H1 (cell line): ENCODE measurements around the gene CC2D1B. TPM values are rescaled to one million over a fixed set of nuclear protein-coding genes. Genes with fewer than 3 reads are reported as not detected.
A peak's percentile ranks its signal among the peaks of the same experiment; 100 is the strongest.

Experiments used
- ASH2L ChIP-seq: fragments of 200-600, 300-600 bp; sonication (generic); IDR thresholded peaks from one replicate; pipeline ENCODE4 v1.7.1; 2017; ENCODE audit warnings: low read length
- BCL11A ChIP-seq, 2 experiments: IDR thresholded peaks; one replicate each; pipeline ENCODE4 v1.6.1; 2011; ENCODE audit warnings: low read depth in 2 of 2, low read length in 2 of 2, mild to moderate bottlenecking in 2 of 2
- CREB1 ChIP-seq: IDR thresholded peaks from 2 replicates; pipeline ENCODE4 v1.6.1; 2012; ENCODE audit warnings: inconsistent platforms
- CTBP2 ChIP-seq: IDR thresholded peaks from 2 replicates; pipeline ENCODE4 v1.7.0; 2011; ENCODE audit warnings: borderline replicate concordance, mild to moderate bottlenecking, moderate library complexity, mixed read lengths, low read length; ENCODE audit not compliant: insufficient read depth, insufficient read length
- KDM4A ChIP-seq: IDR thresholded peaks from one replicate; pipeline ENCODE4 v1.7.1; 2012; ENCODE audit warnings: low read depth, mild to moderate bottlenecking, moderate library complexity, low read length, inconsistent platforms; ENCODE audit not compliant: severe bottlenecking
- KDM5A ChIP-seq: fragments of 200-600 bp; IDR thresholded peaks from 2 replicates; pipeline ENCODE4 v1.7.1; 2012; ENCODE audit warnings: mild to moderate bottlenecking, low read length, inconsistent platforms, mixed read lengths
- MAFK ChIP-seq: IDR thresholded peaks from 2 replicates; pipeline ENCODE4 v1.6.1; 2012; ENCODE audit warnings: low read depth, mild to moderate bottlenecking, improper control_type of control experiment, low read length
- NRF1 ChIP-seq: IDR thresholded peaks from 2 replicates; pipeline ENCODE4 v1.6.1; 2011; ENCODE audit warnings: mild to moderate bottlenecking, low read depth, low read length, improper control_type of control experiment
- POLR2A ChIP-seq, 2 experiments: IDR thresholded peaks; 1 replicate in 1 of 2; 2 replicates in 1 of 2; pipeline ENCODE4 v1.6.1; 2011; ENCODE audit warnings: low read depth in 2 of 2, low read length in 2 of 2, mild to moderate bottlenecking in 2 of 2; ENCODE audit errors: control extremely low read depth in 1 of 2
- POLR2AphosphoS5 ChIP-seq: IDR thresholded peaks from 2 replicates; pipeline ENCODE4 v1.6.1; 2011; ENCODE audit warnings: low read depth, low read length
- RBBP5 ChIP-seq: IDR thresholded peaks from 2 replicates; pipeline ENCODE4 v1.7.1; 2012; ENCODE audit warnings: low read depth, mild to moderate bottlenecking, inconsistent platforms, low read length, moderate library complexity, borderline replicate concordance
- RNF2 ChIP-seq: fragments of 200-900, 300-1000 bp; sonication (generic); IDR thresholded peaks from 2 replicates; pipeline ENCODE4 v1.7.1; 2016; ENCODE audit warnings: borderline replicate concordance, low read depth, mild to moderate bottlenecking, antibody characterized with exemption, low read length; ENCODE audit not compliant: poor library complexity, severe bottlenecking; ENCODE audit errors: missing control alignments
- SIN3A ChIP-seq, 2 experiments: IDR thresholded peaks in 1 of 2; conservative IDR thresholded peaks in 1 of 2; 2 replicates each; pipeline ENCODE4 v1.6.1; 2011 to 2012; ENCODE audit warnings: low read length in 2 of 2, improper control_type of control experiment in 1 of 2, low read depth in 1 of 2, mild to moderate bottlenecking in 1 of 2
- SIRT6 ChIP-seq: IDR thresholded peaks from one replicate; pipeline ENCODE4 v1.7.1; 2012; ENCODE audit warnings: low read length, inconsistent platforms
- SUZ12 ChIP-seq: fragments of 200-600 bp; sonication (generic); IDR thresholded peaks from 2 replicates; pipeline ENCODE4 v1.6.1; 2012; ENCODE audit warnings: mild to moderate bottlenecking, inconsistent platforms, low read length, moderate library complexity, mixed read lengths
- TAF1 ChIP-seq: IDR thresholded peaks from 2 replicates; pipeline ENCODE4 v1.6.1; 2011; ENCODE audit warnings: mild to moderate bottlenecking, low read depth, low read length
- TAF7 ChIP-seq: optimal IDR thresholded peaks from 2 replicates; pipeline ENCODE3; 2011; ENCODE audit warnings: low read depth, mild to moderate bottlenecking, inconsistent platforms, low read length, moderate library complexity, borderline replicate concordance
- TBP ChIP-seq: IDR thresholded peaks from 2 replicates; pipeline ENCODE4 v1.6.1; 2011; ENCODE audit warnings: low read depth, low read length, improper control_type of control experiment
- TCF12 ChIP-seq: IDR thresholded peaks from 2 replicates; pipeline ENCODE4 v1.6.1; 2011; ENCODE audit warnings: low read depth, mild to moderate bottlenecking, low read length
- polyA plus RNA-seq, 7 experiments: library from polyadenylated mRNA; depleted of rRNA in 3 of 7; stranded (reverse) in 5 of 7; unstranded in 2 of 7; fragments of >200 nt in 5 of 7; fragments of 200-250 nt in 2 of 7; gene quantifications; 1 replicate in 5 of 7; 2 replicates in 1 of 7; 4 replicates in 1 of 7; pipeline versions ENCODE4 v1.2.1 to v1.2.3, GENCODE V29; 2011 to 2013; ENCODE audit warnings: missing spikeins in 2 of 7, mixed read lengths in 2 of 7
- total RNA-seq: library from RNA; stranded (reverse); fragmentation: NEBNext Ultra II Directional; extraction: Animal tissue kit (Norgen Biotek cat#: 25700); gene quantifications from 2 replicates; pipeline ENCODE4 v1.2.1, GENCODE V29; 2021
- TF ChIP-seq, protein P1 (sequence below): IDR thresholded peaks from 2 replicates; pipeline ENCODE4 v1.6.1; 2012; ENCODE audit warnings: low read length, inconsistent platforms

Gene CC2D1B
- total and polyA plus RNA-seq, 2 of the 8 experiments (the other 6 are each of a cell fraction or from before 2014, with no cell fraction given) = 7.4 to 13.1 TPM

- TF ChIP-seq SIRT6 = no peak
- TF ChIP-seq SUZ12 = no peak
- TF ChIP-seq CREB1 = peak; percentile 97
- TF ChIP-seq CTBP2 = no peak
- no peak for TF ChIP-seq TCF12
- TF ChIP-seq KDM5A = peak; percentile 96
- no peak for TF ChIP-seq NRF1
- TF ChIP-seq, protein P1, sequence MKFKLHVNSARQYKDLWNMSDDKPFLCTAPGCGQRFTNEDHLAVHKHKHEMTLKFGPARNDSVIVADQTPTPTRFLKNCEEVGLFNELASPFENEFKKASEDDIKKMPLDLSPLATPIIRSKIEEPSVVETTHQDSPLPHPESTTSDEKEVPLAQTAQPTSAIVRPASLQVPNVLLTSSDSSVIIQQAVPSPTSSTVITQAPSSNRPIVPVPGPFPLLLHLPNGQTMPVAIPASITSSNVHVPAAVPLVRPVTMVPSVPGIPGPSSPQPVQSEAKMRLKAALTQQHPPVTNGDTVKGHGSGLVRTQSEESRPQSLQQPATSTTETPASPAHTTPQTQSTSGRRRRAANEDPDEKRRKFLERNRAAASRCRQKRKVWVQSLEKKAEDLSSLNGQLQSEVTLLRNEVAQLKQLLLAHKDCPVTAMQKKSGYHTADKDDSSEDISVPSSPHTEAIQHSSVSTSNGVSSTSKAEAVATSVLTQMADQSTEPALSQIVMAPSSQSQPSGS = peak; percentile 83
- TF ChIP-seq ASH2L = peak; percentile 65
- peak; percentile 44 for TF ChIP-seq KDM4A
- TF ChIP-seq TBP = peak; percentile 85
- TF ChIP-seq BCL11A (IDR thresholded peaks at IDR 0.05; ENCODE audit: low read depth in 2 of 2, low read length in 2 of 2) = no peak
- TF ChIP-seq TAF1 = peak; percentile 97
- peak; percentile 30 to 41; a peak in 2 of 4 replicates for TF ChIP-seq SIN3A (conservative IDR thresholded peaks at IDR 0.05 in 1 of 2, IDR thresholded peaks at IDR 0.05 in 1 of 2; ENCODE audit: low read depth in 1 of 2, low read length in 2 of 2)
- TF ChIP-seq RNF2 = no peak
- no peak for TF ChIP-seq MAFK
- TF ChIP-seq POLR2A (IDR thresholded peaks at IDR 0.05; ENCODE audit: control extremely low read depth in 1 of 2, low read depth in 2 of 2, low read length in 2 of 2) = peak; percentile 94 to 97
- peak; percentile 91 for TF ChIP-seq POLR2AphosphoS5
- peak; percentile 66 for TF ChIP-seq TAF7
- TF ChIP-seq RBBP5 = peak; percentile 39; the same call in 1 of the 2 replicates
These were observed 38.3 kb upstream of the CC2D1B start, which contains the start of the genes ORC1 and PRPF38A (continued) for GRCh38 chr1:52404116-52404974.
